ENCODE results near the gene LSM14A.

DNA sequence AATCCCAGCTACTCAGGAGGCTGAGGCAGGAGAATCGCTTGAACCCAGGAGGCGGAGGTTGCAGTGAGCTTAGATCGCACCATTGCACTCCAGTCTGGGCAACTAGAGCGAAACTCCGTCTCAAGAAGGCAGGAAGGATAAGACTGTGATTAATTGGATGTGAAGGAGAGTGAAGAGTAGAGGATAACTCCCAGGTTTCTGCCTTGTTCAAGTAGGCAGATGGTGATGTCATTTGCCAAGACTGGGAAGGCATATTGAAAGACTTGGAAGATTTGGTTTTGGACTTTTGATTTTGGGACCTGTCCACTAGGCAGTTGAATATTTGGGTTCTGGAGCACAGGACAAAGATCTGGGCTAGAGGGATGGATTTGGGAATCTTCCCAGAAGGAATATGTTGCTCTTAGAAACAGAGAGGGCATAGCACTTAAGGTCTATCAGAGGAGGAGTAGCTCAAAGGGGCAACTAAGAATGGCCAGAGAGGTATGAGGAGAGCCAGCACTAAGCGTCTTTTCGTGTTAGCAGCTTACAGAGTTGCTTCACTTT is 102.1 kb downstream of the LSM14A start:
- TF ChIP-seq SIN3B (IDR thresholded peaks at IDR 0.05; ENCODE audit: low read depth) (no peak), NFYB (IDR thresholded peaks at IDR 0.05; ENCODE audit: extremely low read depth, insufficient read length) (no peak), LCOR (CRISPR knock-in tag; IDR thresholded peaks at IDR 0.05) (no peak), EGR1 (conservative IDR thresholded peaks at IDR 0.05) (no peak), HLTF (IDR thresholded peaks at IDR 0.05) (no peak), POLR2AphosphoS2 (IDR thresholded peaks at IDR 0.05; ENCODE audit: low read length) (no peak), ZNF695 (CRISPR knock-in tag; IDR thresholded peaks at IDR 0.05) (no peak), EWSR1 (IDR thresholded peaks at IDR 0.05; ENCODE audit: borderline replicate concordance, low read depth, partially characterized antibody) (no peak)
- TF ChIP-seq, protein P1, sequence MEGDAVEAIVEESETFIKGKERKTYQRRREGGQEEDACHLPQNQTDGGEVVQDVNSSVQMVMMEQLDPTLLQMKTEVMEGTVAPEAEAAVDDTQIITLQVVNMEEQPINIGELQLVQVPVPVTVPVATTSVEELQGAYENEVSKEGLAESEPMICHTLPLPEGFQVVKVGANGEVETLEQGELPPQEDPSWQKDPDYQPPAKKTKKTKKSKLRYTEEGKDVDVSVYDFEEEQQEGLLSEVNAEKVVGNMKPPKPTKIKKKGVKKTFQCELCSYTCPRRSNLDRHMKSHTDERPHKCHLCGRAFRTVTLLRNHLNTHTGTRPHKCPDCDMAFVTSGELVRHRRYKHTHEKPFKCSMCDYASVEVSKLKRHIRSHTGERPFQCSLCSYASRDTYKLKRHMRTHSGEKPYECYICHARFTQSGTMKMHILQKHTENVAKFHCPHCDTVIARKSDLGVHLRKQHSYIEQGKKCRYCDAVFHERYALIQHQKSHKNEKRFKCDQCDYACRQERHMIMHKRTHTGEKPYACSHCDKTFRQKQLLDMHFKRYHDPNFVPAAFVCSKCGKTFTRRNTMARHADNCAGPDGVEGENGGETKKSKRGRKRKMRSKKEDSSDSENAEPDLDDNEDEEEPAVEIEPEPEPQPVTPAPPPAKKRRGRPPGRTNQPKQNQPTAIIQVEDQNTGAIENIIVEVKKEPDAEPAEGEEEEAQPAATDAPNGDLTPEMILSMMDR (IDR thresholded peaks at IDR 0.05 in 2 of 3, conservative IDR thresholded peaks at IDR 0.05 in 1 of 3; ENCODE audit: insufficient read depth in 2 of 3, low read depth in 1 of 3, low read length in 3 of 3): no peak; a peak in 1 of 6 replicates
- TF ChIP-seq, protein P2, sequence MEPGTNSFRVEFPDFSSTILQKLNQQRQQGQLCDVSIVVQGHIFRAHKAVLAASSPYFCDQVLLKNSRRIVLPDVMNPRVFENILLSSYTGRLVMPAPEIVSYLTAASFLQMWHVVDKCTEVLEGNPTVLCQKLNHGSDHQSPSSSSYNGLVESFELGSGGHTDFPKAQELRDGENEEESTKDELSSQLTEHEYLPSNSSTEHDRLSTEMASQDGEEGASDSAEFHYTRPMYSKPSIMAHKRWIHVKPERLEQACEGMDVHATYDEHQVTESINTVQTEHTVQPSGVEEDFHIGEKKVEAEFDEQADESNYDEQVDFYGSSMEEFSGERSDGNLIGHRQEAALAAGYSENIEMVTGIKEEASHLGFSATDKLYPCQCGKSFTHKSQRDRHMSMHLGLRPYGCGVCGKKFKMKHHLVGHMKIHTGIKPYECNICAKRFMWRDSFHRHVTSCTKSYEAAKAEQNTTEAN (CRISPR knock-in tag; IDR thresholded peaks at IDR 0.05): no peak
- TF ChIP-seq, protein P3, sequence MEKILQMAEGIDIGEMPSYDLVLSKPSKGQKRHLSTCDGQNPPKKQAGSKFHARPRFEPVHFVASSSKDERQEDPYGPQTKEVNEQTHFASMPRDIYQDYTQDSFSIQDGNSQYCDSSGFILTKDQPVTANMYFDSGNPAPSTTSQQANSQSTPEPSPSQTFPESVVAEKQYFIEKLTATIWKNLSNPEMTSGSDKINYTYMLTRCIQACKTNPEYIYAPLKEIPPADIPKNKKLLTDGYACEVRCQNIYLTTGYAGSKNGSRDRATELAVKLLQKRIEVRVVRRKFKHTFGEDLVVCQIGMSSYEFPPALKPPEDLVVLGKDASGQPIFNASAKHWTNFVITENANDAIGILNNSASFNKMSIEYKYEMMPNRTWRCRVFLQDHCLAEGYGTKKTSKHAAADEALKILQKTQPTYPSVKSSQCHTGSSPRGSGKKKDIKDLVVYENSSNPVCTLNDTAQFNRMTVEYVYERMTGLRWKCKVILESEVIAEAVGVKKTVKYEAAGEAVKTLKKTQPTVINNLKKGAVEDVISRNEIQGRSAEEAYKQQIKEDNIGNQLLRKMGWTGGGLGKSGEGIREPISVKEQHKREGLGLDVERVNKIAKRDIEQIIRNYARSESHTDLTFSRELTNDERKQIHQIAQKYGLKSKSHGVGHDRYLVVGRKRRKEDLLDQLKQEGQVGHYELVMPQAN (IDR thresholded peaks at IDR 0.05; ENCODE audit: borderline replicate concordance): no peak

Data from K562 (cell line).